ENCODE measurements around the gene ZNF441. TPM values are rescaled to one million over a fixed set of nuclear protein-coding genes. Genes with fewer than 3 reads are reported as not detected.

The ZNF441 gene
- total and polyA plus RNA-seq, 2 of the 13 experiments (the other 11 are each of a cell fraction or from before 2014, with no cell fraction given), result 2.8 to 10.0 TPM

GRCh38 chr19:11754663-11755062, 12.1 kb upstream of the ZNF441 start:
- 11% methylated on average over 4 of the region's 4 CpGs for WGBS (ENCODE audit: low lambda C conversion rate)
- Histone ChIP-seq H3K36me3 (replicated peaks in 1 of 2; ENCODE audit: control insufficient read depth in 1 of 2, insufficient read depth in 2 of 2, low read length in 2 of 2) (no peaks in the 10 kb centered on the region), H3K27ac (ENCODE audit: extremely low read length, insufficient read depth, low read length) (no peak overlapping the region), H4K20me1 (ENCODE audit: insufficient read depth, low read length) (no peaks in the 10 kb centered on the region), H3K4me3 (replicated peaks in 1 of 3; ENCODE audit: insufficient read depth in 1 of 3, low read depth in 2 of 3, low read length in 3 of 3) (no peak overlapping the region), H3K4me1 (ENCODE audit: insufficient read depth, low read length) (peaks cover 4% of the 10 kb centered on the region), H3K9ac (ENCODE audit: insufficient read depth, low read depth, low read length) (no peak overlapping the region), H3K9me3 (ENCODE audit: low read length) (no peaks in the 10 kb centered on the region; the same call in 1 of the 2 replicates), H3K4me2 (ENCODE audit: low read depth, low read length) (no peak overlapping the region; the same call in 1 of the 2 replicates), H2AFZ (ENCODE audit: low read length) (no peak overlapping the region), H3K27me3 (ENCODE audit: control insufficient read depth in 1 of 2, insufficient read depth in 2 of 2, low read length in 2 of 2) (peaks cover 0 to 8% of the 10 kb centered on the region in 2 experiments; a peak in 1 of 5 replicates), H3K79me2 (ENCODE audit: insufficient read depth, low read length) (no peaks in the 10 kb centered on the region)
- CTCF ChIA-PET (ENCODE audit: low intra/inter-chr PET ratio, low total read pairs), result no interaction called here
- TF ChIP-seq RARG (CRISPR knock-in tag; IDR thresholded peaks at IDR 0.05; ENCODE audit: low read depth) (no peak), NR2C2 (CRISPR knock-in tag; IDR thresholded peaks at IDR 0.05; ENCODE audit: borderline replicate concordance) (no peak), PTBP1 (IDR thresholded peaks at IDR 0.05; ENCODE audit: low read depth, low read length, poor library complexity, severe bottlenecking) (no peak), SNAPC4 (CRISPR knock-in tag; IDR thresholded peaks at IDR 0.05) (no peak), ZNF891 (CRISPR knock-in tag; IDR thresholded peaks at IDR 0.05) (no peak), ISX (CRISPR knock-in tag; conservative IDR thresholded peaks at IDR 0.05) (no peak), ZFP37 (CRISPR knock-in tag; IDR thresholded peaks at IDR 0.05; ENCODE audit: borderline replicate concordance) (no peak), ZBTB26 (CRISPR knock-in tag; IDR thresholded peaks at IDR 0.05; ENCODE audit: borderline replicate concordance) (no peak), ZSCAN21 (CRISPR knock-in tag; IDR thresholded peaks at IDR 0.05; ENCODE audit: borderline replicate concordance) (no peak), BRCA1 (CRISPR knock-in tag; IDR thresholded peaks at IDR 0.05) (no peak)
- ATAC-seq, result no peak
- BruUV-seq (replicated peaks), result no TSS peak
- no peak for DNase-seq (ENCODE audit: low spot score)
- in situ Hi-C loops (cut with HindIII; ENCODE audit: extremely low pct_ligation_motif_present, low pct_unique_long_range_greater_than_20kb), result no loop called here
- POLR2A ChIA-PET, result interaction anchor here (2.4 kb wide), 1 partner anchor 12 kb away, joined by 5 read pairs; the partner anchor contains the start of gene ZNF441
- intact Hi-C loops (cut with micrococcal nuclease; ENCODE audit: unreplicated experiment), result no loop called here
- no peak for FAIRE-seq

Measured in HepG2 (cell line).